AG10803 (cell line): Measurements from ENCODE around the gene RFLNA.

ENCODE experiments used
- DNase-seq: peaks from one replicate; pipeline ENCODE4 v3.0.0; 2010; ENCODE audit warnings: low read depth
- H3K4me3 ChIP-seq: 2 replicates; pipeline ENCODE4 v1.5.1; 2011; ENCODE audit warnings: mild to moderate bottlenecking, low read length, control low read depth
- TF ChIP-seq, protein P1 (sequence below): conservative IDR thresholded peaks from 2 replicates; pipeline ENCODE4 v1.5.1; 2011; ENCODE audit warnings: mild to moderate bottlenecking, low read length, control low read depth, inconsistent platforms

Gene RFLNA

DNA sequence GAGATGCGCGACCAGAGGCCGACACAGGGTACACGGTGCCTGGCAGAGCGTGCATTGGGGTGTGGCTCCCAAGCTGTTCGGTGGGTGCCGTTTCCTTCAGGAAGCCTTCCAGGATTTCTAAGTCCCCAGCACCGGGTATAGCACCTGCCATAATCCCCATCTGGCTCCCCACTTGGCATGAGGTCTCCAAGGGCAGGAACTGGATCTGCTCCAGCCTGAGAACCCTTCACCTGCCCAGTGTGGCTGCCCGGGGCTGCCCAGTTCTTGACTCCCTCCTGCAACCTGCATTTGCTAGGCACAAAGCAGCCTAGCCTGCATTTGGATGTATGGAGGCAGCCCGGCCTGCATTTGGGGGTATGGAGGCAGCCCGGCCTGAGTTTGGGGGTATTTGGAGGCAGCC is 69.7 kb downstream of the RFLNA start:
- TF ChIP-seq, protein P1, sequence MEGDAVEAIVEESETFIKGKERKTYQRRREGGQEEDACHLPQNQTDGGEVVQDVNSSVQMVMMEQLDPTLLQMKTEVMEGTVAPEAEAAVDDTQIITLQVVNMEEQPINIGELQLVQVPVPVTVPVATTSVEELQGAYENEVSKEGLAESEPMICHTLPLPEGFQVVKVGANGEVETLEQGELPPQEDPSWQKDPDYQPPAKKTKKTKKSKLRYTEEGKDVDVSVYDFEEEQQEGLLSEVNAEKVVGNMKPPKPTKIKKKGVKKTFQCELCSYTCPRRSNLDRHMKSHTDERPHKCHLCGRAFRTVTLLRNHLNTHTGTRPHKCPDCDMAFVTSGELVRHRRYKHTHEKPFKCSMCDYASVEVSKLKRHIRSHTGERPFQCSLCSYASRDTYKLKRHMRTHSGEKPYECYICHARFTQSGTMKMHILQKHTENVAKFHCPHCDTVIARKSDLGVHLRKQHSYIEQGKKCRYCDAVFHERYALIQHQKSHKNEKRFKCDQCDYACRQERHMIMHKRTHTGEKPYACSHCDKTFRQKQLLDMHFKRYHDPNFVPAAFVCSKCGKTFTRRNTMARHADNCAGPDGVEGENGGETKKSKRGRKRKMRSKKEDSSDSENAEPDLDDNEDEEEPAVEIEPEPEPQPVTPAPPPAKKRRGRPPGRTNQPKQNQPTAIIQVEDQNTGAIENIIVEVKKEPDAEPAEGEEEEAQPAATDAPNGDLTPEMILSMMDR = no peak
- H3K4me3 ChIP-seq = no peak overlapping the region
- DNase-seq = no peak
